Sciatic nerve (tissue), 2 donors: Measurements from ENCODE around the gene PACSIN1. TPM values are rescaled to one million over a fixed set of nuclear protein-coding genes. Genes with fewer than 3 reads are reported as not detected.
"Not testable (repeated sequence)": the region's sequence is repeated elsewhere in the genome, so short reads cannot be mapped to it uniquely, and the experiment has no call there.

Experiments used
- ATAC-seq: fragments of 200-7000 bp; cut with Tn5 transposase; one replicate; pipeline ENCODE4 v1.9.1; 2020; ENCODE audit warnings: mild to moderate bottlenecking, moderate library complexity
- DNase-seq: peaks from one replicate; pipeline ENCODE4 v3.0.0-alpha.2; 2020; ENCODE audit warnings: low spot score
- intact Hi-C: fragments of 100-400 bp; cut with DNase I; formaldehyde crosslinking; loops from one replicate; pipeline ENCODE4 v1.14.2; 2022
- total RNA-seq: library from RNA; stranded (reverse); fragmentation: NEBNext Ultra II Directional; extraction: Animal tissue kit (Norgen Biotek cat#: 25700); gene quantifications from one replicate; pipeline ENCODE4 v1.2.1, GENCODE V29; 2021
- donor health status: DM: no; HTN: no; CAD: no.
- donor health status: DM: no; HTN: no; CAD: no.

PACSIN1 gene
- total RNA-seq, 1 donor from 2014 or later: 0.49 TPM

GRCh38 chr6:34476447-34476846, 10.6 kb downstream of the PACSIN1 start:
- intact Hi-C loops: no loop called here
- no peak for DNase-seq
- ATAC-seq: no peak

GRCh38 chr6:34476921-34477320, 11.0 kb downstream of the PACSIN1 start:
- ATAC-seq (no peak), DNase-seq (no peak)
- intact Hi-C loops: no loop called here

- intact Hi-C loops: no loop called here
- no peak for ATAC-seq
- no peak for DNase-seq
Measured at GRCh38 chr6:34478796-34479195, 12.9 kb downstream of the PACSIN1 start.

GRCh38 chr6:34483781-34484180, 17.9 kb downstream of the PACSIN1 start:
- intact Hi-C loops, DNase-seq, ATAC-seq: not testable (repeated sequence)

GRCh38 chr6:34484391-34484790, 18.5 kb downstream of the PACSIN1 start:
- intact Hi-C loops: no loop called here

GRCh38 chr6:34484899-34485298, 19.0 kb downstream of the PACSIN1 start:
- ATAC-seq (no peak), DNase-seq (no peak)
- intact Hi-C loops: no loop called here

More at GRCh38 chr6:34484391-34484790, 18.5 kb downstream of the PACSIN1 start:
- DNase-seq (no peak), ATAC-seq (no peak)

- ATAC-seq (no peak), DNase-seq (no peak)
- intact Hi-C loops: no loop called here
Measured at GRCh38 chr6:34485321-34486060, 19.6 kb downstream of the PACSIN1 start.

GRCh38 chr6:34486106-34486740, 20.3 kb downstream of the PACSIN1 start:
- intact Hi-C loops: no loop called here
- DNase-seq (no peak), ATAC-seq (no peak)

GRCh38 chr6:34486886-34487285, 21.0 kb downstream of the PACSIN1 start:
- DNase-seq, intact Hi-C loops, ATAC-seq: not testable (repeated sequence)

- ATAC-seq: no peak
- DNase-seq: no peak
- intact Hi-C loops: no loop called here
Measured at GRCh38 chr6:34487536-34487935, 21.7 kb downstream of the PACSIN1 start.

GRCh38 chr6:34489207-34489805, 23.4 kb downstream of the PACSIN1 start:
- DNase-seq (no peak), ATAC-seq (no peak)
- intact Hi-C loops: no loop called here

GRCh38 chr6:34490390-34491090, 24.7 kb downstream of the PACSIN1 start:
- DNase-seq (no peak), ATAC-seq (no peak)
- intact Hi-C loops: no loop called here

- ATAC-seq: peak; percentile 76
- intact Hi-C loops: no loop called here
- no peak for DNase-seq
Measured at GRCh38 chr6:34491091-34491430, 25.2 kb downstream of the PACSIN1 start.

GRCh38 chr6:34493344-34493743, 27.5 kb downstream of the PACSIN1 start:
- intact Hi-C loops: no loop called here
- no peak for DNase-seq
- ATAC-seq: no peak

GRCh38 chr6:34494973-34495372, 29.1 kb downstream of the PACSIN1 start:
- intact Hi-C loops: no loop called here
- no peak for DNase-seq
- ATAC-seq: no peak

GRCh38 chr6:34496103-34496685, 30.3 kb downstream of the PACSIN1 start:
- DNase-seq: no peak
- intact Hi-C loops: no loop called here
- no peak for ATAC-seq

- DNase-seq (no peak), ATAC-seq (no peak)
- intact Hi-C loops: no loop called here
Measured at GRCh38 chr6:34497411-34497810, 31.5 kb downstream of the PACSIN1 start.

GRCh38 chr6:34506718-34507117, 40.8 kb downstream of the PACSIN1 start:
- ATAC-seq (no peak), DNase-seq (peak; percentile 34)
- intact Hi-C loops: no loop called here

GRCh38 chr6:34508425-34508824, 42.5 kb downstream of the PACSIN1 start:
- intact Hi-C loops: no loop called here

More at GRCh38 chr6:34508425-34508824, 42.5 kb downstream of the PACSIN1 start:
- no peak for ATAC-seq
- DNase-seq: no peak
